DMS 273 (cell line): ENCODE results near the gene NGRN.
"Not testable (repeated sequence)": the region's sequence is repeated elsewhere in the genome, so short reads cannot be mapped to it uniquely, and the experiment has no call there.

Source experiments
- DNase-seq: peaks from one replicate; lab custom pipeline; 2025; ENCODE audit not compliant: unreplicated experiment; lab: John Stamatoyannopoulos, UW

The NGRN gene

GRCh38 chr15:90234096-90234988 is 31.1 kb upstream of the NGRN start, which contains the start of gene GDPGP1:
TSS of gene GDPGP1 (plus strand) at chr15:90234209. CDS start at chr15:90240909, 6,700 bp downstream.
- peak; percentile 38 for DNase-seq

- DNase-seq, result no peak
These were observed 26.1 kb upstream of the NGRN start for GRCh38 chr15:90239371-90239770.

DNA sequence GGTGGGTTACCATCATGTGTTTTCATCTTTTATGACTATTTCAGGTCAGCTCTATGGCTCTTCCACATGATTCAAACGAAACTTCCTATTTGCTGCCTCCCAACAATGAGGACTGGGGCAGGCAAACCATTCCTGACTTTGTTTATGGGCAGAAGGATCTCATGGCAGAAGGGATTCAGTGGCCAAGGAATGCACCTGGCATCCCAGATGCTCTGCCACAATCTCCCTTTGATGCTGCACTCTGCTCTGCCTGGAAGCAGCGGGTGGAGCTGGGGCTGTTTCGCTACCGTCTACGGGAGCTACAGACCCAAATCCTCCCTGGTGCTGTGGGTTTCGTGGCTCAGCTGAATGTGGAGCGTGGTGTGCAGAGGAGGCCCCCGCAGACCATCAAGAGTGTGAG is 24.6 kb upstream of the NGRN start:
- peak; percentile 63 for DNase-seq

DNA sequence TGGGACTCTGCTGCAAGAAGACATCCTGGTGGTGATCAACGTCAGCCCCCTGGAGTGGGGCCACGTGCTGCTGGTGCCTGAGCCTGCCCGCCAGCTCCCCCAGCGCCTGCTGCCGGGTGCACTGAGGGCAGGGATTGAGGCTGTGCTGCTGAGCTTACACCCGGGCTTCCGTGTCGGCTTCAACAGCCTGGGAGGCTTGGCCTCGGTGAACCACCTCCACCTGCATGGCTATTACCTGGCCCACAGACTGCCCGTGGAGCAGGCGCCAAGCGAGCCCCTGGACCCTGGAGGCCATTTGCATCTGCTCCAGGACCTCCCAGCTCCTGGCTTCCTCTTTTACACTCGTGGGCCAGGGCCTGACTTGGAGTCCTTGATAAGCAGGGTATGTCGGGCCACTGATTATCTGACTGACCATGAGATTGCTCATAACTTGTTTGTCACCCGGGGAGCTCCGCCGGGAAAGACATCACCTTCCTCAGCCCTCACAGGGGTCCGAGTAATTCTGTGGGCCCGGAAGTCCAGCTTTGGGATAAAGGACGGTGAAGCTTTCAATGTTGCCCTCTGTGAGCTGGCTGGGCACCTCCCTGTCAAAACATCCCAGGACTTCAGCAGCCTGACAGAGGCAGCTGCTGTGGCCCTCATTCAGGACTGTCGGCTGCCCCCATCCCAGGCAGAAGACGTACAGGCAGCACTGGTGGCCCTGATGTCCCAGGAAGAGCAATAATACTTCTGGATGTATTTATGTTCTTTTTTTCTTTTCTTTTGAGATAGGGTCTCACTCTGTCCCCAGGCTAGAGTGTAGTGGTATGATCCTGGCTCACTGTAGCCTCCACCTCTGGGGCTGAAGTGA is 23.9 kb upstream of the NGRN start:
- DNase-seq, result peak; percentile 47

GRCh38 chr15:90243943-90244639 is 21.4 kb upstream of the NGRN start:
- DNase-seq, result no peak

DNA sequence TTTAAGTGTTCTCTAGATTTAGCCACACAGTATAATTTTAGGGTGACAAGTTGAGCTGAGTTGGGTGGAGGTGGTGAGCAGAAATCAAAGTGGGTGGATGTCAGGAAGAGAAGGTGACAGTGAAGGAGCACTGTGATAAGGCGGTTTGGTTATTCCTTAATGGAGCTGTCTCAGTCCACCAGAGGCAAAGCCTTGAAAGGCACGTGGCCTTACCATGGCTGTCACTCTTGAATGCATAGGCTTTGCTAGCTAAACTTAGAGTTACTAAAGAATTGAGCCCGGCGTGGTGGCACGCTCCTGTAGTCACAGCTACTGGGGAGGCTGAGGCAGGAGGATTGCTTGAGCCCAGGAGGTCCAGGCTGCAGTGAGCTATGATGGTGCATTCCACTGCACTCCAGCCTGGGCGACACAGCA is 16.7 kb upstream of the NGRN start:
- DNase-seq, result peak; percentile 5

- DNase-seq, result peak; percentile 93
These were observed 16.1 kb upstream of the NGRN start, which contains the start of gene TTLL13 for GRCh38 chr15:90249203-90249863. TSS of gene TTLL13 (plus strand) at chr15:90249556. CDS start at chr15:90250631, 1,075 bp downstream.

GRCh38 chr15:90257776-90258175 is 7.7 kb upstream of the NGRN start:
- no peak for DNase-seq

- DNase-seq, result no peak
These were observed 5.9 kb upstream of the NGRN start for GRCh38 chr15:90259524-90259923.

DNA sequence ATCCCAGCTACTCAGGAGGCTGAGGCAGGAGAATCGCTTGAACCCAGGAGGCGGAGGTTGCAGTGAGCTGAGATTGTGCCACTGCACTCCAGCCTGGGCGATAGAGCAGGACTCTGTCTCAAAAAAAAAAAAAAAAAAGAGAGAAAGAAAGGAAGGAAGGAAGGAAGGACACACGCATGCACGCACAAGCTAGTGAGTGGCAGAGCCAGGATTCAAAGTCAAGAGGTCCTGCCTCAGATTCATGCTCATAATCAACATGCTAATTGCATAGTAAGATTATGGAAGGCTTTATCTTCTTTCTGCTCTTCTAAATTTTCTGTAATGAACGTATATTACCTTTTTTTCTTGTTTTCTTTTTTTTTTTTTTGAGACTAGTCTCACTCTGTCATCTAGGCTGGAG is 4.7 kb upstream of the NGRN start:
- not testable (repeated sequence) for DNase-seq

GRCh38 chr15:90261811-90262210 is 3.7 kb upstream of the NGRN start:
- DNase-seq, result no peak

- no peak for DNase-seq
These were observed 3.0 kb upstream of the NGRN start for GRCh38 chr15:90262426-90262825.

DNA sequence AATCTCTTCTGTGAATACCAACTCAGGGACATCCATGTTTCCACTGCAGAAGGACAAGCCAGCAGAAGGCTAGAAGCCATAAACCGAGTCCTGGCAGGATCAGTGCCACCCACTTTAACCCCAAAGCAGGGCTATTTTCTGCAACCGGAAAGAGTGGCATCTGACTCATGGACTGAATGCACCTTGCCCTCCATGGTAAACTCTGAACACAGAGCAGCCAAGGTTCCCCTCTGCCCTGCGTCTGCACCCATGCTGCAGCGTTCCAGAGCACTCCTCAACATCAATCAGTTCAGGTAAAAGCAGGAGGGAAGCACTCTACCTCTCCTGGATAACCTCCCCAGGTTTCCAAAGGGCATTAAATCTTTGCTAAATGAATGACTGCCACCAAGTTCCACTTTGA is 801 bp upstream of the NGRN start:
- no peak for DNase-seq

- DNase-seq, result peak; percentile 58
These were observed 574 bp downstream of the NGRN start for GRCh38 chr15:90266061-90266431.

- DNase-seq, result peak; percentile 19
These were observed 1.0 kb downstream of the NGRN start for GRCh38 chr15:90266485-90266884.

GRCh38 chr15:90268415-90268814 is 2.9 kb downstream of the NGRN start:
- no peak for DNase-seq

DNA sequence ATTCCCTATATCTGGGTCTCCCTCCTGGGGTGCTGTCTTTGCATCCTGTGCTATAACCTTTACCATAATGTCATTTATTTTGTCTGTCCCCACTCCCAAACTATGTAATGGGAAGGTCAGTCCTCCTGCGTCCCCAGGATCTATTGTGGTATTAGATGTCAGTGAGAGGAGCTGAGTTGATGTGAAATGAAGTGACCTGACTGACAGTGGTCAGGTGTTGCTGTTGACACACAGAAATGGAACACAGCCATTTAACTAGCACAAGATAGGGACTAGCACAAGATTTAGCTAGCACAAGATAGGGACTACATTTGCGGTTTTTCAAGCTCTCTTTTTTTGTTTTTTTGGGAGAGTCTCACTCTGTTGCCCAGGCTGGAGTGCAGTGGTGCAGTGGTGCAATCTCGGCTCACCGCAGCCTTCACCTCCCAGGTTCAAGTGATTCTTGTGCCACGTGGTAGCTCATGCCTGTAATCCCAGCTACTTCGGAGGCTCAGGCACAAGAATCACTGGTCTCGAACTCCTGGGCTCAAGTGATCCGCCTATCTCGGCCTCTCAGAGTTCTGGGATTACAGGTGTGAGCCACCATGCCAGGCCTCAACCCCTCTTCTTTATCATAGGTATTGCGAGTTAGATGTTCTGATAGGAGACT is 5.2 kb downstream of the NGRN start:
- DNase-seq, result no peak

DNA sequence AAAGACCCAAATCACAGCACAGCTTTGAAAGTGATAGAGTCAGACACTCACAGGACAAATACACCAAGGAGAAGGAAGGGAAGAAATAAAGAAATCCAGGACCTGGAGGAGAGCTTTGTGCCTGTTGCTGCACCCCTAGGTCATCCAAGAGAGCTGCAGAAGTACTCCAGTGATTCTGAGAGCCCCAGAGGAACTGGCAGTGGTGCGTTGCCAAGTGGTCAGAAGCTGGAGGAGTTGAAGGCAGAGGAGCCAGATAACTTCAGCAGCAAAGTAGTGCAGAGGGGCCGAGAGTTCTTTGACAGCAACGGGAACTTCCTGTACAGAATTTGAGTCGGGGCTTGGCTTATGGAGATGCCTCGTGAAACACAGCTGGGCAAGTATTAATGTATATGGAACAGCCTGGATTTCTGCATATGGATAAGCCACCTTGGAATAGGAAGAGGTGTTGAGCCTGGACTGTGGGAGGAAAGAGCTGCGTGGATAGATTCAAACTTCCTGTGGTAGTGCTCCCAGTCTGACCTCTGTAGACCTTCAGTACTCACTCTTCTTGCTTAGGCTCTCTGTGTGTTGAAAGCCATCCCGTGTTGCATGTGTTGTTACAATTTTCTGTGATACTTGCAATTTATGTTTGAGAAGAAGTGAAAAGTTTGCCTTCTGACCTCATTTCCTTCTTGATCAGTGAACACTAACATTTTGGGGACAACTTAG is 6.1 kb downstream of the NGRN start:
- no peak for DNase-seq

- not testable (repeated sequence) for DNase-seq
These were observed 13.0 kb downstream of the NGRN start for GRCh38 chr15:90278467-90278866.
